ENCODE results near the gene PHIP. TPM values are rescaled to one million over a fixed set of nuclear protein-coding genes. Genes with fewer than 3 reads are reported as not detected.

PHIP gene
- total and polyA plus RNA-seq, 2 of the 8 experiments (the other 6 are each of a cell fraction or from before 2014, with no cell fraction given) = 7.3 to 56.2 TPM

DNA sequence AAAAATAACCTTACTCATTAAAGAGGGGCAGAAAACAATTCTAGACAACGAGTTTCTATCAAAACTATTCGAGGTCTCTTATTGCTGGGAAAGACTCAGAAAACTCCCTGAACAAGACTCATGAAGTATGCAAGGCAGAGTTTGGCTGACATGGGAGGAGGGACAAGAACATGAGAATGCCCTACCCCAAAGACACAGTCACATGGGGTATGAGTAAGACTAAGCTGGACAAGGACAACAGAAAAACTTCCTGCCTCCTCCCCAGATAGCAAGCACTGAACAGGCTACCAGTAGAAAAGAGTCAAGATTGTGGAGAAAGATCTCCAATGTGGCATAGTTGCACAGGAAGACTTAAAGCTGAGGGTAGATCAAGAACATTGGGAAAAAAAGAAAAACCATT, 39.7 kb upstream of the PHIP start (continued):
- TF ChIP-seq, protein P1, sequence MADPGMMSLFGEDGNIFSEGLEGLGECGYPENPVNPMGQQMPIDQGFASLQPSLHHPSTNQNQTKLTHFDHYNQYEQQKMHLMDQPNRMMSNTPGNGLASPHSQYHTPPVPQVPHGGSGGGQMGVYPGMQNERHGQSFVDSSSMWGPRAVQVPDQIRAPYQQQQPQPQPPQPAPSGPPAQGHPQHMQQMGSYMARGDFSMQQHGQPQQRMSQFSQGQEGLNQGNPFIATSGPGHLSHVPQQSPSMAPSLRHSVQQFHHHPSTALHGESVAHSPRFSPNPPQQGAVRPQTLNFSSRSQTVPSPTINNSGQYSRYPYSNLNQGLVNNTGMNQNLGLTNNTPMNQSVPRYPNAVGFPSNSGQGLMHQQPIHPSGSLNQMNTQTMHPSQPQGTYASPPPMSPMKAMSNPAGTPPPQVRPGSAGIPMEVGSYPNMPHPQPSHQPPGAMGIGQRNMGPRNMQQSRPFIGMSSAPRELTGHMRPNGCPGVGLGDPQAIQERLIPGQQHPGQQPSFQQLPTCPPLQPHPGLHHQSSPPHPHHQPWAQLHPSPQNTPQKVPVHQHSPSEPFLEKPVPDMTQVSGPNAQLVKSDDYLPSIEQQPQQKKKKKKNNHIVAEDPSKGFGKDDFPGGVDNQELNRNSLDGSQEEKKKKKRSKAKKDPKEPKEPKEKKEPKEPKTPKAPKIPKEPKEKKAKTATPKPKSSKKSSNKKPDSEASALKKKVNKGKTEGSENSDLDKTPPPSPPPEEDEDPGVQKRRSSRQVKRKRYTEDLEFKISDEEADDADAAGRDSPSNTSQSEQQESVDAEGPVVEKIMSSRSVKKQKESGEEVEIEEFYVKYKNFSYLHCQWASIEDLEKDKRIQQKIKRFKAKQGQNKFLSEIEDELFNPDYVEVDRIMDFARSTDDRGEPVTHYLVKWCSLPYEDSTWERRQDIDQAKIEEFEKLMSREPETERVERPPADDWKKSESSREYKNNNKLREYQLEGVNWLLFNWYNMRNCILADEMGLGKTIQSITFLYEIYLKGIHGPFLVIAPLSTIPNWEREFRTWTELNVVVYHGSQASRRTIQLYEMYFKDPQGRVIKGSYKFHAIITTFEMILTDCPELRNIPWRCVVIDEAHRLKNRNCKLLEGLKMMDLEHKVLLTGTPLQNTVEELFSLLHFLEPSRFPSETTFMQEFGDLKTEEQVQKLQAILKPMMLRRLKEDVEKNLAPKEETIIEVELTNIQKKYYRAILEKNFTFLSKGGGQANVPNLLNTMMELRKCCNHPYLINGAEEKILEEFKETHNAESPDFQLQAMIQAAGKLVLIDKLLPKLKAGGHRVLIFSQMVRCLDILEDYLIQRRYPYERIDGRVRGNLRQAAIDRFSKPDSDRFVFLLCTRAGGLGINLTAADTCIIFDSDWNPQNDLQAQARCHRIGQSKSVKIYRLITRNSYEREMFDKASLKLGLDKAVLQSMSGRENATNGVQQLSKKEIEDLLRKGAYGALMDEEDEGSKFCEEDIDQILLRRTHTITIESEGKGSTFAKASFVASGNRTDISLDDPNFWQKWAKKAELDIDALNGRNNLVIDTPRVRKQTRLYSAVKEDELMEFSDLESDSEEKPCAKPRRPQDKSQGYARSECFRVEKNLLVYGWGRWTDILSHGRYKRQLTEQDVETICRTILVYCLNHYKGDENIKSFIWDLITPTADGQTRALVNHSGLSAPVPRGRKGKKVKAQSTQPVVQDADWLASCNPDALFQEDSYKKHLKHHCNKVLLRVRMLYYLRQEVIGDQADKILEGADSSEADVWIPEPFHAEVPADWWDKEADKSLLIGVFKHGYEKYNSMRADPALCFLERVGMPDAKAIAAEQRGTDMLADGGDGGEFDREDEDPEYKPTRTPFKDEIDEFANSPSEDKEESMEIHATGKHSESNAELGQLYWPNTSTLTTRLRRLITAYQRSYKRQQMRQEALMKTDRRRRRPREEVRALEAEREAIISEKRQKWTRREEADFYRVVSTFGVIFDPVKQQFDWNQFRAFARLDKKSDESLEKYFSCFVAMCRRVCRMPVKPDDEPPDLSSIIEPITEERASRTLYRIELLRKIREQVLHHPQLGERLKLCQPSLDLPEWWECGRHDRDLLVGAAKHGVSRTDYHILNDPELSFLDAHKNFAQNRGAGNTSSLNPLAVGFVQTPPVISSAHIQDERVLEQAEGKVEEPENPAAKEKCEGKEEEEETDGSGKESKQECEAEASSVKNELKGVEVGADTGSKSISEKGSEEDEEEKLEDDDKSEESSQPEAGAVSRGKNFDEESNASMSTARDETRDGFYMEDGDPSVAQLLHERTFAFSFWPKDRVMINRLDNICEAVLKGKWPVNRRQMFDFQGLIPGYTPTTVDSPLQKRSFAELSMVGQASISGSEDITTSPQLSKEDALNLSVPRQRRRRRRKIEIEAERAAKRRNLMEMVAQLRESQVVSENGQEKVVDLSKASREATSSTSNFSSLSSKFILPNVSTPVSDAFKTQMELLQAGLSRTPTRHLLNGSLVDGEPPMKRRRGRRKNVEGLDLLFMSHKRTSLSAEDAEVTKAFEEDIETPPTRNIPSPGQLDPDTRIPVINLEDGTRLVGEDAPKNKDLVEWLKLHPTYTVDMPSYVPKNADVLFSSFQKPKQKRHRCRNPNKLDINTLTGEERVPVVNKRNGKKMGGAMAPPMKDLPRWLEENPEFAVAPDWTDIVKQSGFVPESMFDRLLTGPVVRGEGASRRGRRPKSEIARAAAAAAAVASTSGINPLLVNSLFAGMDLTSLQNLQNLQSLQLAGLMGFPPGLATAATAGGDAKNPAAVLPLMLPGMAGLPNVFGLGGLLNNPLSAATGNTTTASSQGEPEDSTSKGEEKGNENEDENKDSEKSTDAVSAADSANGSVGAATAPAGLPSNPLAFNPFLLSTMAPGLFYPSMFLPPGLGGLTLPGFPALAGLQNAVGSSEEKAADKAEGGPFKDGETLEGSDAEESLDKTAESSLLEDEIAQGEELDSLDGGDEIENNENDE (IDR thresholded peaks at IDR 0.05; ENCODE audit: insufficient replicate concordance, low read length) = no peak
- TF ChIP-seq ASH2L (IDR thresholded peaks at IDR 0.05; ENCODE audit: low read length) = no peak
- no peak for TF ChIP-seq POU5F1 (IDR thresholded peaks at IDR 0.05; ENCODE audit: low read depth, low read length)
- TF ChIP-seq RAD21 (IDR thresholded peaks at IDR 0.05 in 1 of 2, conservative IDR thresholded peaks at IDR 0.05 in 1 of 2; ENCODE audit: low read depth in 2 of 2, low read length in 2 of 2) = no peak
- TF ChIP-seq NRF1 (IDR thresholded peaks at IDR 0.05; ENCODE audit: low read depth, low read length) = no peak
- no peak for TF ChIP-seq EZH2 (IDR thresholded peaks at IDR 0.05; ENCODE audit: low read depth, low read length, severe bottlenecking)
- TF ChIP-seq, protein P2, sequence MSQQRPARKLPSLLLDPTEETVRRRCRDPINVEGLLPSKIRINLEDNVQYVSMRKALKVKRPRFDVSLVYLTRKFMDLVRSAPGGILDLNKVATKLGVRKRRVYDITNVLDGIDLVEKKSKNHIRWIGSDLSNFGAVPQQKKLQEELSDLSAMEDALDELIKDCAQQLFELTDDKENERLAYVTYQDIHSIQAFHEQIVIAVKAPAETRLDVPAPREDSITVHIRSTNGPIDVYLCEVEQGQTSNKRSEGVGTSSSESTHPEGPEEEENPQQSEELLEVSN (IDR thresholded peaks at IDR 0.05) = no peak
- no peak for TF ChIP-seq TBP (IDR thresholded peaks at IDR 0.05; ENCODE audit: low read depth, low read length)

All from H1 (cell line).